GM12891 (cell line): ENCODE data around the gene ATRNL1.
"Not testable (repeated sequence)": the region's sequence is repeated elsewhere in the genome, so short reads cannot be mapped to it uniquely, and the experiment has no call there.

Experiments used
- DNase-seq: peaks from one replicate; pipeline ENCODE4 v3.0.0; 2011; ENCODE audit warnings: low spot score; ENCODE audit not compliant: insufficient read length
- FAIRE-seq: peaks from 2 replicates; lab custom pipeline; 2011; peaks lifted over from hg19 to GRCh38; lab: Jason Lieb, UNC
- PAX5 ChIP-seq: IDR thresholded peaks from 2 replicates; pipeline ENCODE4 v1.6.1; 2011; ENCODE audit warnings: low read length, moderate library complexity, mild to moderate bottlenecking; ENCODE audit not compliant: insufficient read depth, severe bottlenecking
- POLR2A ChIP-seq: IDR thresholded peaks from 2 replicates; pipeline ENCODE4 v1.6.1; 2011; ENCODE audit warnings: low read depth, low read length, control low read depth
- POLR2AphosphoS5 ChIP-seq: IDR thresholded peaks from 2 replicates; pipeline ENCODE4 v1.6.1; 2011; ENCODE audit warnings: low read depth, low read length, control low read depth
- POU2F2 ChIP-seq: IDR thresholded peaks from 2 replicates; pipeline ENCODE4 v1.6.1; 2011; ENCODE audit warnings: low read depth, mild to moderate bottlenecking, control low read depth, low read length, moderate library complexity
- SPI1 ChIP-seq: IDR thresholded peaks from 2 replicates; pipeline ENCODE4 v1.6.1; 2011; ENCODE audit warnings: low read depth, low read length, control low read depth
- TAF1 ChIP-seq: IDR thresholded peaks from 2 replicates; pipeline ENCODE4 v1.6.1; 2011; ENCODE audit warnings: low read depth, low read length, control low read depth

The ATRNL1 gene

DNA sequence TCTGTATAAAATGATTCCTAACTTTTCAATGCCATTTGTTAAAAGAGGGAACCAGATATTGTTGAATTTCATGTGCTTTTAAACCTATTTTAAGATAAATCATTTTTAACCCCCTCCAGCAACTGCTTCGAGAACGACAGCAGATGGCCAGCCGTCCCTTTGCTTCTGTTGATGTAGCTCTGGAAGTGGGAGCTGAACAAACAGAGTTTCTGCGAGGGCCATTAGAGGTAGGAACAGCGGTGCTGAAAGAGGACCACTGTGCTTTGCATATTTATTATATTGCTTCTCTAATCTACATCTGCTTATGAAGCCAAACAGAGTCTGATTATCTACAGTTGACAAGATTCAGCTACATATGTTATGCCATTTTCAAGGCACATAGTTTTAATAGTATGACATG is 634.0 kb downstream of the ATRNL1 start:
- DNase-seq (no peak), FAIRE-seq (no peak)
- TF ChIP-seq POU2F2 = no peak
- no peak for TF ChIP-seq PAX5
- no peak for TF ChIP-seq SPI1

DNA sequence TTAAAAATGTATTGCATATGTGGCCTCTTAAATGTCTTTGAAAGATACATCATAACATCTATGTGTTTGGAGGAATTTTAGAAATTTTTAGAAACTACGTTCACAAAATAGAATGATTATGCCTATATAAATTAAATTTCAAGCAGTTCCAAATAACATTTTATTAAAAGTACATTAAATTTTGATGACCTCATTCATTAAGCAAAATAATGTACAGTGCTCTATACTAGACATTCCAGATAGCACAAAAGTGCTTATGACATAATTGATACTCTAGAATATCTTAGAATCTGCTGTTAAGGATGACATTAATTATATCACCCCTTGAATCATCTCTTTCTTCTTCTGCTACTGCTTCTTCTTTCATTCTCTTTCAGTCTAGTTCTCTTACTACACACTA is 650.9 kb downstream of the ATRNL1 start:
- no peak for DNase-seq
- FAIRE-seq = no peak
- TF ChIP-seq TAF1 (no peak), PAX5 (no peak), POLR2AphosphoS5 (no peak), SPI1 (no peak), POLR2A (no peak), POU2F2 (no peak)

DNA sequence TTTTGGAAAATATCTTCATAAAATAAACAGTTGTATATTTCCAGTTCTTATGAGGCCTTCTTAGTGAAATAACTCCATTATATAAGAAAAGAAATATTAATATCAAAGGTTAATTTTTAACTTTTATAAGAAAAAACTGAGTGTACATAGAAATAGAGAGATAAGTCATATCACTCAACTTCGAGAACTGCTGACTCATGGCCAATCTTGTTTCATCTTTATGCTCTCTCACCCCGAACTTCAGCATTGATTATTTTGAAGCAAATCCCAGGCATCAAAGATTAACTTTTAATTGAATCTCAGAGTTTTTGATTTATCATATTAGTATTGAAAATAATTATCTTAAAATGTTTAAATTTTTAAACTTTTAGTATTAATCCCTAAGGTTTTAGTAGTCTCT is 652.8 kb downstream of the ATRNL1 start:
- TF ChIP-seq POU2F2 (no peak), POLR2AphosphoS5 (no peak), POLR2A (no peak), PAX5 (no peak), TAF1 (no peak), SPI1 (no peak)
- FAIRE-seq (no peak), DNase-seq (no peak)

- FAIRE-seq (no peak), DNase-seq (no peak)
- TF ChIP-seq PAX5 = no peak
- no peak for TF ChIP-seq POU2F2
- no peak for TF ChIP-seq POLR2AphosphoS5
- no peak for TF ChIP-seq SPI1
- no peak for TF ChIP-seq TAF1
- no peak for TF ChIP-seq POLR2A
Observed at GRCh38 chr10:115747811-115748210, 654.6 kb downstream of the ATRNL1 start.

- not testable (repeated sequence) for FAIRE-seq, DNase-seq
Observed at GRCh38 chr10:115758488-115758887, 665.3 kb downstream of the ATRNL1 start.

- FAIRE-seq (no peak), DNase-seq (no peak)
- TF ChIP-seq SPI1 (no peak), TAF1 (no peak), POLR2AphosphoS5 (no peak), POU2F2 (no peak), PAX5 (no peak), POLR2A (no peak)
Observed at GRCh38 chr10:115760131-115760530, 667.0 kb downstream of the ATRNL1 start.

DNA sequence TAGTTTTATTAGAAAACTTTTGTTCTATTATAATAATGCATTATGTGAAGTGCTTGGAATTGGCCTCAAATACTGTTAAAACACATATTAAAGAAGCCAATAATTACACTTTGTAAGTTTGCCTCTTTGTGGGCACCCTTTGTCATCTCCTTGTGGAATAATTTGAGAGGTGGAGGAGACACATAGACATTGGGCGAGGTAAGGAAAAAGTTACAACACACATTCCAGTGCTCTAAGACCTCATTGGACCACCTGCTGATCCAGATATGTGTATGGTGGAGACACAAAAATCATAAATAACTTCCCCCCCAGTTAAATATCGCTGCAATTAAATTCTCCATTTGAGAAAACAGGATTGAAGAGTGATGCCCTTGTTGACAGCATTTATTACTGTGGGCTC is 668.0 kb downstream of the ATRNL1 start:
- TF ChIP-seq TAF1 (no peak), SPI1 (no peak), PAX5 (no peak), POU2F2 (no peak), POLR2A (no peak), POLR2AphosphoS5 (no peak)
- FAIRE-seq (no peak), DNase-seq (no peak)

- TF ChIP-seq TAF1 = no peak
- FAIRE-seq (no peak), DNase-seq (no peak)
Observed at GRCh38 chr10:115762029-115762428, 668.9 kb downstream of the ATRNL1 start.

GRCh38 chr10:115771755-115772154 is 678.6 kb downstream of the ATRNL1 start:
- FAIRE-seq (no peak), DNase-seq (no peak)
- TF ChIP-seq POU2F2 (no peak), SPI1 (no peak), POLR2A (no peak), TAF1 (no peak), POLR2AphosphoS5 (no peak), PAX5 (no peak)

- FAIRE-seq (no peak), DNase-seq (no peak)
- TF ChIP-seq POU2F2 (no peak), PAX5 (no peak), POLR2AphosphoS5 (no peak), POLR2A (no peak), SPI1 (no peak), TAF1 (no peak)
Observed at GRCh38 chr10:115772606-115773005, 679.4 kb downstream of the ATRNL1 start.

DNA sequence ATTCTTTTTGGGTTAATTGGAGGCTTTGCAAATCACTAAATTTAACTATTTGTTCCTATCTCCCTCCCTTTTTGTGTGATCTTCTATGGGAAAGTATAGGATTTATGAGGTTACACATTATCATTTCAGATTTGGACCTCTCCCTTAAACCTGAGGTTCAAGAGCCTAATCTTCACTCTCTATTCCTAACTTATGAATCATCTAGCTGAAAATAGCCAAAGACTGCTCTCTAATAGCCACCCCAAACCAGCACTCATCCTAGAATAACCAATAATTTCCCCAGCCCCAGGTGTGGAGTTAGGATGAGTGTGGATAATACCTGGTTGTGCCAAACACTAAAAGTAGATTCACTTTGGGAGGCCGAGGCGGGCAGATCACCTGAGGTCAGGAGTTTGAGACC is 680.7 kb downstream of the ATRNL1 start:
- DNase-seq (no peak), FAIRE-seq (no peak)
- TF ChIP-seq TAF1 = no peak
- no peak for TF ChIP-seq POLR2AphosphoS5
- no peak for TF ChIP-seq PAX5
- no peak for TF ChIP-seq POLR2A
- TF ChIP-seq SPI1 = no peak
- no peak for TF ChIP-seq POU2F2

DNA sequence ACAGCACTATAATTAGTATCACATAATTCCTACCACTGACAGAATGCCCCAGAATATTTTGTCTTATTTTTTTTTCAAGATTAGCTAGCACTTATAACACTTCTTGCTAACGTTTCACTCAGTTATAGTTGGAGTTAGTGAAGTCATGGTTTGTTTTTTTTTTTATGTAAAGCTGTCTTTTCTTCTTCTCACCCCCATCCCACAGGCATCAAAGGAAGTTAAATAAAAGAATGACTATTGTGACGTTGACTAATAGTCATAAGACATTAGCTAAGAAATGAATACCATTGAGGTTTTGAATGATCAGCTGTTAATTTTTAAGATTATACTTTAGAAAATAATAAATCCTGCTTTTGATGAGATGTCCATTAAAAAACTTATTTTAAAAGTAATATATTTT is 681.6 kb downstream of the ATRNL1 start:
- TF ChIP-seq TAF1 (no peak), POLR2A (no peak), PAX5 (no peak), SPI1 (no peak)
- no peak for DNase-seq
- FAIRE-seq = no peak
